Suprapubic skin (tissue), 4 donors: Measurements from ENCODE around the gene CDK13.

Experiments used
- CTCF ChIP-seq, 2 donors: fragments of 200-600 bp in 1 of 2; fragments of 450-650 bp in 1 of 2; sonication (generic) in 1 of 2; IDR thresholded peaks; one replicate each; pipeline ENCODE4 v1.5.1; 2016 to 2019; ENCODE audit warnings: antibody characterized with exemption in 2 of 2, mild to moderate bottlenecking in 1 of 2, moderate library complexity in 1 of 2
- EP300 ChIP-seq: sonication (generic); formaldehyde crosslinking; IDR thresholded peaks from one replicate; pipeline ENCODE4 v1.6.1; 2017; ENCODE audit warnings: antibody characterized with exemption
- POLR2AphosphoS5 ChIP-seq, 3 donors: sonication (generic); formaldehyde crosslinking; IDR thresholded peaks; one replicate each; pipeline ENCODE4 v1.6.1; 2017; ENCODE audit warnings: antibody characterized with exemption in 3 of 3

GRCh38 chr7:39923091-39923490, 27.0 kb upstream of the CDK13 start:
- TF ChIP-seq POLR2AphosphoS5 (IDR thresholded peaks at IDR 0.05) (no peak), CTCF (IDR thresholded peaks at IDR 0.05) (no peak), EP300 (no peak)
